Activated B cell treated with CpG ODN at 0.5 μM for 24 hours (primary cell): ENCODE measurements around the gene IL7R. TPM values are rescaled to one million over a fixed set of nuclear protein-coding genes. Genes with fewer than 3 reads are reported as not detected.

Experiments
- ATAC-seq: fragments of 200-7000 bp; cut with Tn5 transposase; one replicate; pipeline ENCODE4 v1.10.0; 2021; ENCODE audit warnings: low read depth, mild to moderate bottlenecking, moderate library complexity
- CTCF ChIA-PET: fragments of 350-600 bp; sonication (Branson Sonifier 250); formaldehyde crosslinking; loops from one replicate; lab custom pipeline; 2021; ENCODE audit warnings: antibody characterized with exemption; lab: Charles Lee
- POLR2A ChIA-PET: fragments of 350-600 bp; sonication (Branson Sonifier 250); formaldehyde crosslinking; loops from one replicate; lab custom pipeline; 2021; ENCODE audit warnings: antibody characterized with exemption; lab: Charles Lee
- DNase-seq: peaks from one replicate; pipeline ENCODE4 v3.0.0; 2022
- H3K27ac Mint-ChIP-seq: one replicate; pipeline ENCODE4 v1.8.0; 2020; ENCODE audit warnings: mixed read lengths
- H3K27me3 Mint-ChIP-seq: one replicate; pipeline ENCODE4 v1.8.0; 2021; ENCODE audit warnings: mixed read lengths
- H3K36me3 Mint-ChIP-seq: one replicate; pipeline ENCODE4 v1.8.0; 2021; ENCODE audit warnings: low read depth, mixed read lengths
- H3K4me1 Mint-ChIP-seq: one replicate; pipeline ENCODE4 v1.8.0; 2021; ENCODE audit warnings: mixed read lengths
- H3K4me3 Mint-ChIP-seq: one replicate; pipeline ENCODE4 v1.8.0; 2020; ENCODE audit warnings: mild to moderate bottlenecking, mixed read lengths
- H3K9me3 Mint-ChIP-seq: one replicate; pipeline ENCODE4 v1.8.0; 2020; ENCODE audit warnings: mixed read lengths
- intact Hi-C: fragments of 100-400 bp; cut with micrococcal nuclease; formaldehyde crosslinking; loops from one replicate; pipeline ENCODE4 v1.15.1; 2024
- total RNA-seq: library from RNA; stranded (reverse); gene quantifications from 2 replicates; pipeline ENCODE4 v1.2.3, GENCODE V29; 2022
- TF ChIP-seq, protein P1 (sequence below): fragments of 200-600 bp; IDR thresholded peaks from one replicate; pipeline ENCODE4 v1.8.0; 2022; ENCODE audit warnings: antibody characterized with exemption, mild to moderate bottlenecking

IL7R gene
- total RNA-seq, 1 donor from 2014 or later: 3.0 TPM

DNA sequence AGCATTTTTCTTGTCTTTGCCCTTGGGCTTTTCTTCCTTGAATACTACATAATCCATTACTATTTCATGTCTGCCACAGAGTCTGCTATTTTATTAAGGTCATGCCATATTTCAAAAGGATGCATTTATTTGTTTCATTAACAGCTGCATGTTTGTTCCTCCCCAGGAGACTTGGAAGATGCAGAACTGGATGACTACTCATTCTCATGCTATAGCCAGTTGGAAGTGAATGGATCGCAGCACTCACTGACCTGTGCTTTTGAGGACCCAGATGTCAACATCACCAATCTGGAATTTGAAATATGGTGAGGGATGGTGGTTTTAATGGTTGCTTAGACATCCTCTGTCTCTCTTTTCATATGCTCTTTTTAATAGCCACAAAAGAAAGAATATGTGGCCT is 4.0 kb downstream of the IL7R start:
- no peak for ATAC-seq
- Mint-ChIP-seq H3K4me3 (no peak overlapping the region), H3K27me3 (peaks cover 3% of the 10 kb centered on the region), H3K9me3 (no peaks in the 10 kb centered on the region), H3K27ac (no peak overlapping the region), H3K36me3 (no peaks in the 10 kb centered on the region), H3K4me1 (peaks cover 8% of the 10 kb centered on the region)
- CTCF ChIA-PET: no interaction called here
- POLR2A ChIA-PET: no interaction called here
- no peak for DNase-seq
- TF ChIP-seq, protein P1, sequence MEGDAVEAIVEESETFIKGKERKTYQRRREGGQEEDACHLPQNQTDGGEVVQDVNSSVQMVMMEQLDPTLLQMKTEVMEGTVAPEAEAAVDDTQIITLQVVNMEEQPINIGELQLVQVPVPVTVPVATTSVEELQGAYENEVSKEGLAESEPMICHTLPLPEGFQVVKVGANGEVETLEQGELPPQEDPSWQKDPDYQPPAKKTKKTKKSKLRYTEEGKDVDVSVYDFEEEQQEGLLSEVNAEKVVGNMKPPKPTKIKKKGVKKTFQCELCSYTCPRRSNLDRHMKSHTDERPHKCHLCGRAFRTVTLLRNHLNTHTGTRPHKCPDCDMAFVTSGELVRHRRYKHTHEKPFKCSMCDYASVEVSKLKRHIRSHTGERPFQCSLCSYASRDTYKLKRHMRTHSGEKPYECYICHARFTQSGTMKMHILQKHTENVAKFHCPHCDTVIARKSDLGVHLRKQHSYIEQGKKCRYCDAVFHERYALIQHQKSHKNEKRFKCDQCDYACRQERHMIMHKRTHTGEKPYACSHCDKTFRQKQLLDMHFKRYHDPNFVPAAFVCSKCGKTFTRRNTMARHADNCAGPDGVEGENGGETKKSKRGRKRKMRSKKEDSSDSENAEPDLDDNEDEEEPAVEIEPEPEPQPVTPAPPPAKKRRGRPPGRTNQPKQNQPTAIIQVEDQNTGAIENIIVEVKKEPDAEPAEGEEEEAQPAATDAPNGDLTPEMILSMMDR: no peak
- intact Hi-C loops: no loop called here

DNA sequence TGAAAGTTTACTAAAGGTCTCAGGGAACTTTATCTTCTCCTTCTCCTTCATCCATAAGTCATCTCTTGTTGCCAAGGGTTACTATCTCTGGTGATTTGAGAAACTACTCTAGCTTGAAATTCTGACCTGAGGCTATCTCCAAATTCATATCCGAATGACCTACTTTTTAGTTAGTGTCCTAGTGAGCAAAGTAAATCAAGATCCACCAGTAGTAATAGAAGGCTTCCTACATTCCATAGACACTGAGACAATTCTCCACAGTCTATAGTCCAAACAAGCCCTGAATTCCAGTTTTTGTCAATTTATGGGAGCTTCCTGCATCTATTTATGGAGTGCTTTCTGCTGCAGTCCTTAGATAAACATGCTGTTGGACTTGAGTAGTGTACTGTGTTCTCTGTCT is 5.0 kb downstream of the IL7R start:
- intact Hi-C loops: no loop called here
- no peaks in the 10 kb centered on the region for H3K36me3 Mint-ChIP-seq
- no peak for DNase-seq
- H3K4me1 Mint-ChIP-seq: peaks cover 6% of the 10 kb centered on the region
- no peak overlapping the region for H3K27ac Mint-ChIP-seq
- ChIA-PET POLR2A (no interaction called here), CTCF (no interaction called here)
- no peak for ATAC-seq
- H3K9me3 Mint-ChIP-seq: no peaks in the 10 kb centered on the region
- H3K4me3 Mint-ChIP-seq: no peak overlapping the region
- H3K27me3 Mint-ChIP-seq: peaks cover 3% of the 10 kb centered on the region
- TF ChIP-seq, protein P1: no peak

DNA sequence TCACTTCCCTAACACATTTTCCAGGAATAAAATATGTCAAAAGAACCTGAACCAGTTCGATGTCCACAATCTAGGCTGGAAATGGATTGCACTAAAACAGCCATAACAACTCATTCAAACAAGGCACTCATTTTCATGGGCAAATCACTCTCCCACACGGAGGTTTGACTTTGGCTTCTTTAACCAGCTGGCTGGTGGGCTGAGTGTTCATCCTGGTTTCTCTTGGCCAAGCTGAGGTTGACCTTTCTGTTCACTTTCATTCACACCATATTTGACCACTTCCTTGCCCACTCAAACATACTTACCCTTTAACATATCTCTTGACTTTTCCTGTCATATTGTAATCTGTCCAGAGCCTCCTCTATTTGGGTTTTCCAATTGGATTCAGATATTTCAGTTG is 5.4 kb downstream of the IL7R start:
- Mint-ChIP-seq H3K4me1 (peaks cover 2% of the 10 kb centered on the region), H3K9me3 (no peaks in the 10 kb centered on the region), H3K36me3 (no peaks in the 10 kb centered on the region), H3K27me3 (peaks cover 3% of the 10 kb centered on the region), H3K4me3 (no peak overlapping the region), H3K27ac (no peak overlapping the region)
- no peak for ATAC-seq
- ChIA-PET POLR2A (no interaction called here), CTCF (no interaction called here)
- TF ChIP-seq, protein P1: no peak
- intact Hi-C loops: no loop called here
- no peak for DNase-seq

DNA sequence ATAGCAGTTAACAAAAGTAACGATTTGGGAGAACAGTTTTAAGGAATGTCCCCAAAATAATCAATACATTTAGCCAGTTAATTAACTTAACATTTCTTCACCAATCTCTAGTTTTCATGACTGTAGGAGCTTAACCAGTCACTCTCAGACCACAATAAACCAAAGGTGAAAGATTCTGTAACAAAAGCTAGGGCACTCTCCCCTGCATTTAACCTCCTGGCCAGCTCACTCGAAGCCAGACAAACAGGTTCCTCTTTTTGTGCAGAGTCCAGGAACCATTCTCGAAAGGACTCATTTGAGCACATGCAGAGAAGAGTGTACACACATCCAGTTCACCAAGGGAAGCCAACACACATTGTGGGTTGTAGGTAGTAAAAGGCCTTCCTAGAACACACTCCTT is 6.5 kb downstream of the IL7R start:
- POLR2A ChIA-PET: no interaction called here
- Mint-ChIP-seq H3K36me3 (no peaks in the 10 kb centered on the region), H3K27me3 (peaks cover 3% of the 10 kb centered on the region), H3K9me3 (no peaks in the 10 kb centered on the region), H3K27ac (no peak overlapping the region), H3K4me3 (no peak overlapping the region), H3K4me1 (peaks cover 2% of the 10 kb centered on the region)
- ATAC-seq: peak; percentile 28
- TF ChIP-seq, protein P1: no peak
- CTCF ChIA-PET: no interaction called here
- DNase-seq: no peak
- intact Hi-C loops: no loop called here

DNA sequence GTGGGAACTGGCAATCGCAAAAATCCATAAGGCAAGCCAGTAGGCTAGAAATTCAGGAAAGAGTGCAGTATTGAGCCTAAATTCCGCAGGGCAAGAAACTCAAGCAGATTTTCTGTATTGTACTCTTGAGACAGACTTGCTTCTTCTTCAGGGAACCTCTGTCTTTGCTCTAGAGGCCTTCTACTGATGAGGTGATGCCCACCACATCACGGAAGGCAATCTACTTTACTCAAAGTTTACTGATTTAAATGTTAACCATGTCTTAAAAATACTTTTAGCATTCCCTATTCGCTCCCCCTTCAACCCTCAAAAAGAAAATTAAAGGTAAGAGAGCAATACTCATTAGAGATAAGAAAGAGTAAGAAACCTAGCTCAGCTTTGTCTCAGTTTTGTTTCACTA is 11.3 kb downstream of the IL7R start:
- H3K27me3 Mint-ChIP-seq: no peaks in the 10 kb centered on the region
- ChIA-PET POLR2A (no interaction called here), CTCF (no interaction called here)
- no peak for ATAC-seq
- no peak overlapping the region for H3K27ac Mint-ChIP-seq
- intact Hi-C loops: no loop called here
- DNase-seq: no peak
- H3K36me3 Mint-ChIP-seq: no peaks in the 10 kb centered on the region
- H3K4me1 Mint-ChIP-seq: peaks cover 11% of the 10 kb centered on the region
- no peaks in the 10 kb centered on the region for H3K9me3 Mint-ChIP-seq
- TF ChIP-seq, protein P1: no peak
- H3K4me3 Mint-ChIP-seq: no peak overlapping the region
